Superior temporal gyrus (tissue), 1 donor: ENCODE data around the gene JMJD8.

Experiments used
- DNase-seq: peaks from one replicate; pipeline ENCODE4 v3.0.0-alpha.2; 2016; ENCODE audit errors: extremely low spot score

JMJD8 gene

DNA sequence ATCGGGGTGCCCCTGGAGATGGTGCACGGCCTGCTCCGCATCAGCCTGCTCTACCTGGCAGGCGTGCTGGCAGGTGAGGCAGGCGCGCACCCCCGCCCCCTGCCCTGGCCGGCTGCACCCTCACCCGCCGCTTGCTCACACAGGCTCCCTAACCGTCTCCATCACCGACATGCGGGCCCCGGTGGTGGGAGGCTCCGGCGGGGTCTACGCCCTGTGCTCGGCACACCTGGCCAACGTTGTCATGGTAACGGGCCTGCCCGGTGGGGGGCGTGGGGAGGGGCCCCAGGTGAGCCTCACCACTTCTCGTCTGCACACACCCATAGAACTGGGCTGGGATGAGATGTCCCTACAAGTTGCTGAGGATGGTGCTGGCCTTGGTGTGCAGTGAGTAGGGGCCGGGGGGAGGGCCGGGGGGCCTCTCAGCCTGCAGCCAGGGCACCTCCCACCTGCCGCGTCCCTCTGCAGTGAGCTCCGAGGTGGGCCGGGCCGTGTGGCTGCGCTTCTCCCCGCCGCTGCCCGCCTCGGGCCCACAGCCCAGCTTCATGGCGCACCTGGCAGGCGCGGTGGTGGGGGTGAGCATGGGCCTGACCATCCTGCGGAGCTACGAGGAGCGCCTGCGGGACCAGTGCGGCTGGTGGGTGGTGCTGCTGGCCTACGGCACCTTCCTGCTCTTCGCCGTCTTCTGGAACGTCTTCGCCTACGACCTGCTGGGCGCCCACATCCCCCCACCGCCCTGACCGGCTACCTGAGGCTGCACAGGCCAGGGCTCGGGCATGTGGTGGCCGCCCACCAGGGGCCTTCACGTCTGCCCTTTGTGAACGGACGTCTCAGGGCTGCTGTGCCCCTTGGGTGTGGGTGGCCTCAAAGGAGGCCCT lies 6.6 kb downstream of the JMJD8 start:
- no peak for DNase-seq

DNA sequence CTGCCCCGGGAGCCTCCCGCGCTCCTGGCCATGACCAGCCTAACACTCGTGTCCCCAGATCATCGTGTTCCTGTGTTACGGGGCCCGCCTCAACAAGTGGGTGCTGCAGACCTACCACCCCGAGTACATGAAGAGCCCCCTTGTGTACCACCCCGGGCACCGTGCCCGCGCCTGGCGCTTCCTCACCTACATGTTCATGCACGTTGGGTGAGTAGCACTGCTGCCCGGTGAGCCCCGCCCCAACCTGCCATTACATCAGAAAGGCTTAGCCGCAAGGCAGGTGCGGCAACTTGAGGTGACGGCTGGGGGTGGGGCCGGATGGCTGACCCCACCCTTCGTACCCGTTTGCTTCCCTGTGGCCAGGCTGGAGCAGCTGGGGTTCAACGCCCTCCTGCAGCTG lies 7.2 kb downstream of the JMJD8 start:
- no peak for DNase-seq

DNA sequence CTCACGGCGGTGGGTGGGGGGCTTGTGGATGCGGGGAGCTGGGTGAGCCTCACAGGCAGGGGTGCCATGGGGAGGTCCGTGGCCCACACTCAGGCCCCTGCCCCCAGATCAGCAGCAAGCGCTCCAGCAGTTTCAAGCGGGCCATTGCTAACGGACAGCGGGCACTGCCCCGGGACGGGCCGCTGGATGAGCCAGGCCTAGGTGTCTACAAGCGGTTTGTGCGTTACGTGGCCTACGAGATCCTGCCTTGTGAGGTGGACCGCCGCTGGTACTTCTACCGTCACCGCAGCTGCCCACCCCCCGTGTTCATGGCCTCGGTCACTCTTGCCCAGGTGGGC lies 7.6 kb downstream of the JMJD8 start:
- no peak for DNase-seq

DNA sequence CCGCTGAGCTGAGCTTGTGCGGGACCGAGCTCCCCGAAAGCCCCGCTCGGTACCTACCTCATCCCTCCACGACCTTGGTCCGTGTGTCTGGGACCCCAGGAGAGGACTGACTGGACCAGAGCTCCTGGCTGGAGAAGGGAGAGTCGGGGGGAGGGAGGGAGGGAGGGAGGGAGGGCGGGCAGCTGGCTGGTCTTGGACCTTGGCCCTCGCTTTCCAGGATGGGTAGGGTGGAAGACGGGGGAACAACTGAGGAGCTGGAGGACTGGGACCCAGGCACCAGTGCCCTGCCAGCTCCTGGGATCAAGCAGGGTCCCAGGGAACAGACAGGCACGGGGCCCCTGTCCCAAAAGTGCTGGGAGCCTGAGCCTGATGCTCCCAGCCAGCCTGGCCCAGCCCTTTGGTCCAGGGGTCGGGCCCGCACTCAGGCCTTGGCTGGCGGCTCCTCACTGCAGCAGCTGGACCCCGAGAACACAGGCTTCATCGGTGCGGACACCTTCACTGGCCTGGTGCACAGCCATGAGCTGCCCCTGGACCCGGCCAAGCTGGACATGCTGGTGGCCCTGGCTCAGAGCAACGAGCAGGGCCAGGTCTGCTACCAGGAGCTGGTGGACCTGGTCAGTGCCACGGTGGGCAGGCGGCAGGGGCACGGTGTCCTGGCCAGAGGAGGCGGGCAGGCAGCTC lies 8.1 kb downstream of the JMJD8 start:
- no peak for DNase-seq

DNA sequence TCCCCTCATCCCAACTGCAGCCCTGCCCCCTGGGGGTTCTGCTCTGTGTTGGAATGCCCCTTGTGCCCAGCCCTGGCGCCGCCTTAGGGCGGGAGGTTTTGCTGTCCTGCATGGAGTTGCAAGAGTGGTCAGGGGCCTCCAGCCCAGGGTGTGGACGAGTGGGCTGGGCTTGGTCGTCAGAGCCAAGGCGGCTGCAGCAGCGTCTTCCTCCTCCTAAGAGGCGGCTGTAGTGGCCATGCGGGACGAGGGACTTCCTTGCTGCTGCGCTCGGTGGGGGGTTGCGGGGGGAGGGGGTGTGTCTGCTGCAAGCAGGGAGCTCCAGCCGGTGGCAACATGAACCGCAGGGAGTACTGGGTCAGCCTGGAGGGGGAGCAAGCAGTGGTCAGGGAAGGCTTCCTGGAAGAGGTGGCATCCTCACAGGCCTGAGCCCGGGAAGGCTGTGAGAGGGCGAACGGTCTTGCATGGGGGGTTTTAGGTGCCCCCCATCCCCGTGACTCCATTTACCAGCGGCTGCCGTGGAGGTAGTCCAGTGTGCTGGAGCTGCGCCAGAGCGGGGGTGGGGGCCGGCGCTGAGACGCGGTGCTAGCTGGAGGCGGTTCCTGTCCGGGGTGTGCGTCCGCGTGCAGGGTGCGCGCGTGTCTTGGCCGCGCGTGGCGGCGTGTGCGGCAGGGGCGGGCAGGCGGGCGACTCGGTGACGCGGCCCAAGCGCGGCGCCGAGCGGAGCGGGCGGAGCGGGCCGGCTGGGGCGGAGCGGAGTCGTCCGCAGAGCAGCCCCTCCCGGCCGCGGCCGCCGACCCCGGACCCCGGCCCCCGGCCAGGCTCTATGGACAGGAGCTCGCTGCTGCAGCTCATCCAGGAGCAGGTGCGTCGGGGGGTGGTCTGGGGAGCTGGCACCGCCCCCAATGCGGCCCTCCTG lies 8.9 kb downstream of the JMJD8 start, which contains the start of gene RHBDL1:
Gene RHBDL1, plus strand, starts transcription at position 704 of the 916 bp plus-strand sequence. Its CDS starts 120 bp downstream, at position 824.
- DNase-seq, result no peak

DNA sequence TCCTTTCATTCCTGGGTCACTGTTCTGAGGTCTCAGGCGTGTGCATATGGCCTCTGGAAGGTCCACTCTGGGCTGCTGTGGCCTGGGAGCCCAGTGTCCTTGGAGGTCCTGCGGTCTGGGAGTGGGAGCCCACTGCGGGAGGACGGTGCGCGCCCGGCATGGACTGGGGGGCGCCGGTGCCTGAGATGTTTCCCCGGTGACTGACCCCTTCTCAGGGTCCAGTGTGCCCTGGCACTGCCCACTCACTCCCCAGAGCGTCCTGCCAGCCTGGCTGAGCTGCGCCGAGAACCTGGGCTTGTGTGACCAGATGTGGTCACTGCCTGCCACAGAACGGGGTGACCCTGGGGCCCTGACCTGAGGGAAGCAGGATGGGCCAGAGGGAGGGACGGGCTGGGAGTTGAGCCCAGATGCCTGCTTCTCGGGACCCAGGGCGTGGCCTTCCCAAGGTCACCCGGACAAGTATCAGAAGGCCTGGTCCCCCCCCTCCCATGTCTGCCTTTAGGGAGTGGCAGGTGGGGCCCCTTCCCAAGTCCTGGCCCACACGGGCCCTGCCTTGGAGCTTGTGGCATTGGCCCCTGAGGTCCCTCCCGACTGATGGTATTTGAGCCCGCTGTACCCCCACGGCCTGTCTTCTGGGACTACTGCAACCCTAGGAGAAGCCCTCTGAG lies 9.8 kb downstream of the JMJD8 start:
- no peak for DNase-seq

DNA sequence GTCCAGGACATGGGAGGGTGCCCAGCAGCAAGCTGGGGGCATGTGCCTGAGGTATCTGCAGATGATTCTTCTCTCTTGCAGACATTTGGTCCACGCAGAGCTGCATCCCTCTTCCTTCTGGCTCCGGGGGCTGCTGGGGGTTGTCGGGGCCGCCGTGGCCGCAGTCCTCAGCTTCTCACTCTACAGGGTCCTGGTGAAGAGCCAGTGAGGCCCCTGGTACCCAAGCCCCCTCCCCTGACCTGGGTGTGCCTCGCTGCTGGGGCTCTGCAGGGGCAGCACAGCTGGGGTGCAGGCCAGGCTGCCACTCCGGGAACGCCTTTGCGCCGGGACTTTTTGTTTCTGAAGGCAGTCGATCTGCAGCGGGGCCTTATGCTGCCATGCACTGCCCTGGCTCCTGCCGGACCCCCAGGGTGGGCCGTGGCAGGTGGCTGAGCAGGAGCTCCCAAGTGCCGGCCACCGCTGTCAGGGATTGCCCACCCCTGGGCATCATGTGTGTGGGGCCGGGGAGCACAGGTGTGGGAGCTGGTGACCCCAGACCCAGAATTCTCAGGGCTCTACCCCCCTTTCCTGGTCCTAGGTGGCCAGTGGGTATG lies 10.6 kb downstream of the JMJD8 start:
- DNase-seq, result no peak

DNA sequence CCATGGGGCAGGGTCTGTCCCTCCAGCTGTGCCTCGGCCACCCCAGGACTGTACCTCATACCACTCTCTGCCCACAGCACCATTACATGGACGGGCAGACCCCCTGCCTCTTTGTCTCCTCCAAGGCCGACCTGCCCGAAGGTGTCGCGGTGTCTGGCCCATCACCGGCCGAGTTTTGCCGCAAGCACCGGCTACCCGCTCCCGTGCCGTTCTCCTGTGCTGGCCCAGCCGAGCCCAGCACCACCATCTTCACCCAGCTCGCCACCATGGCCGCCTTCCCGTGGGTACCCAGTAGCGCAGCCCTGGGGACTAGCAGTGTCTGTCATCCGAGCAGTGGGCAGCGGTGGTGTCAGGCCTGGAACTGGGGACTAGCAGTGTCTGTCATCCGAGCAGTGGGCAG lies 11.3 kb downstream of the JMJD8 start:
- DNase-seq, result no peak

DNA sequence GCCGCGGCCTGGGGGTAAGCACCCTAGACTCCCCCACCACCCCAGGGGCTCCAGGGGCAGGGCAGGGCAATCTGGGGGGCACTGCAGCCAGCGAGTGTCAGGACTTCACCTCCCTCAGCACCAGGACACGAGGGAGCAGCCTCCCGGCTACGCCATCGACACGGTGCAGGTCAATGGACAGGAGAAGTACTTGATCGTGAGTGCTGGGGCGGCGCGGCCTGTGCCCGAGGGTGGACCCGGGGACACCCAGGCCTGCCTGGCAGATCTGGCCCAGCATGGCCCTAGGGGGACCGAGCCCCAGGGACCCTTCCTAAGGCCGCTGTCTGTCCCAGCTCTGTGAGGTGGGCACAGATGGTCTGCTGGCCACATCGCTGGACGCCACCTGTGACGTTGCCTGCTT lies 11.8 kb downstream of the JMJD8 start:
- no peak for DNase-seq

DNA sequence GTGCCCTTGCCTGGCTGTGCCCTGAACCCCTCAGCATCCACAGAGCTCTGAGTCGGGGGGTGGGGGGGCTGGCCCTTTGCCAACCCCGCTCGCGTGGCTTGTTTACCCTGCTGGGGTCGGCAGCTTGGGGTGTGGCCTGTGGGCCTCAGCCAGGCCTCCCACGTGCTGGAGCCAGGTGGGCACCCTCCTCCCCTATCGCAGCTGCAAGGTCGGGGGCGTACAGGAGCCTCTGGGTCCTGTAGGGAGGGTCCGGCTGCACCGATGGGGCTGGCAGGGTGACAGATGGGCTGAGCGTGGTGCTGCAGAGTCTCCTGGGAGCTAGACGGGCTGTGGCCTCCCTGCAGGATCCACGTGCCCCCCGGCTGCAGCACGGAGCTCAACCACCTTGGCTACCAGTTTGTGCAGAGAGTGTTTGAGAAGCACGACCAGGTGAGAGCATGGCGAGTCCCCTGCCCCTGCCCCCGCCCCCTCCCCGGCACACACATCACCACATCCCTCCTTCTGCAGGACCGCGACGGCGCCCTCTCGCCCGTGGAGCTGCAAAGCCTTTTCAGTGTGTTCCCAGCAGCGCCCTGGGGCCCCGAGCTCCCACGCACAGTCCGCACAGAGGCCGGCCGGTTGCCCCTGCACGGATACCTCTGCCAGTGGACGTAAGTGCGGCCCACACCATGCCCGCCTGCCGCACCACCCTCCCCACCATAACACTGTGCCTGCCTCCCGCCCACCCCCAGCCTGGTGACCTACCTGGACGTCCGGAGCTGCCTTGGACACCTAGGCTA lies 12.6 kb downstream of the JMJD8 start:
- DNase-seq, result no peak

DNA sequence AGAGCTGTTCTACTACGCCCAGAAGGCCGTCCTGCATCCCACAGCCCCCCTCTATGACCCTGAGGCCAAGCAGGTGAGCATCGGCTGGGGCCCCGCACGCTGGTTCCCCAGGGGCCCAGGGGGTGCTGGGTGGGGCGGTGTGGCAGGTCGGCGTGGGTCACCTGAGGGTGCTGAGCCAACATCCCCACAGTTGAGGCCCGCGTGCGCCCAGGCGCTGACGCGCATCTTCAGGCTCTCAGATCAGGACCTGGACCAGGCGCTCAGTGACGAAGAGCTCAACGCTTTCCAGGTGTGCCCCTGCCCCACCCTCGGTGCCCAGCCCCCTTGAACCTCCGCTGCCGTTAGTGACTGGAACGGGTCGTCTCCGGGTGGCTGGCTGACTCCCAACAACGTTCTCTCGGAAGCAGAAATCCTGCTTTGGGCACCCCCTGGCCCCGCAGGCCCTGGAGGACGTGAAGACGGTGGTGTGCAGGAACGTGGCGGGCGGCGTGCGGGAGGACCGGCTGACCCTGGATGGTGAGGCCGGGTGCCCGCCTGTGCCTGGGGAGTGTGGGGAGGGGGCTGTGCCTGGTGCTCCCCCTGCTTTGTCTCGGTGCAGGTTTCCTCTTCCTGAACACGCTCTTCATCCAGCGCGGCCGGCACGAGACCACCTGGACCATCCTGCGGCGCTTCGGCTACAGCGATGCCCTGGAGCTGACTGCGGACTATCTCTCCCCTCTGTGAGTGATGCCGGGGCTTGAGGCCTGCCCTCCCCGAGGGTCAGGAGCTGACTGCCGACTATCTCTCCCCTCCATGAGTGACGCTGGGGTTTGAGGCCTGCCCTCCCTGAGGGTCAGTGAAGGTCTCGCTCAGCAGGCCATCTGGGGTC lies 13.4 kb downstream of the JMJD8 start:
- DNase-seq, result no peak

DNA sequence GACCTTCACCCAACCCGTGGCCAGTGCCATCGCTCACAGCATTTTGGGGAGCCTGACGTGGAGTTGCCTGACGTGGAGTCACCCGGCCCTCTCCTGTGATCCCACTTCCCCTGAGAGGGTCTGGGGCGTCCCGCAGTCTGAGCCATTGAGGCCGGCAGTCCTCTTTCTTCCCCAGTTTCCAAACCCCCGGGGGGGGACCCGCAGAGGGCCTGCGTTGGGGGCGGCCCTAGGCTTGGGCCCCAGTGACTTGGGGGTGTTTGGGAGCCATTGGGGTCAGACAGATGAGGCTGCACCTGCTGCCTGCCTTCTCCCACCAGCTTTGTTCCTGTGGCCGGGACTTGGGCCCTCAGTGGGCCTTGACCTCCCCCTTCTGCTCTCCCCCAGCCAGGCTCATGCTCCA lies 14.5 kb downstream of the JMJD8 start:
- no peak for DNase-seq

DNA sequence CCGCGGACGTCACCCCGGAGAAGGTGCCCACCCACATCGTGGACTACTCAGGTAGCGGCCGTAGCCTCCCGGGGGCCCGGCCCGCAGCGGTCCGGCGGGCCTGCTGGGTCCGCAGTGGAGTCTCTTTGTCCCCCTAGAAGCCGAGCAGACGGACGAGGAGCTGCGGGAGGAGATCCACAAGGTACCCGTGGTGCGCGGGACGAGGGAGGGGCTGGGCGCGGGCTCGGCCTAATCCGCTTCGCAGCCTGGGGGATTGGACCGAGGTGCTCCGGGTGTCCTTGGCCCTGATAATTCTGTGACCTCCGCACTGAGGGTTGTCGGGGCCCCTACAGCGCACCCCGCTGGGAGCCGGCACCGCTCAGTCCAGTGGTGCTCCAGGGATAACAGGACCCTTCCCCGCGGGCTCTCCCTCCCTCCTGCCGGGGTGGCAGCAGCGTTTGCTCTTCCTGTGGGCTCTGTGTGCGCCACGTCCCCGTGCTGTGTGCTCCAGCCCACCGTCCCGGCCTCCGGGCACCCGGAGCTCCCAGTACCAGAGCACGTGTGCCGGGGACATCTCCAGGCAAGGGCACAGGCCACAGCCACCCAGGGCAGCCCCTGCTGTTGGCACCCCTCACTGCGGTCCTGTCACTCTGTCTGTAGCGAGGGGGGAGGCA lies 15.5 kb downstream of the JMJD8 start:
- DNase-seq, result no peak

DNA sequence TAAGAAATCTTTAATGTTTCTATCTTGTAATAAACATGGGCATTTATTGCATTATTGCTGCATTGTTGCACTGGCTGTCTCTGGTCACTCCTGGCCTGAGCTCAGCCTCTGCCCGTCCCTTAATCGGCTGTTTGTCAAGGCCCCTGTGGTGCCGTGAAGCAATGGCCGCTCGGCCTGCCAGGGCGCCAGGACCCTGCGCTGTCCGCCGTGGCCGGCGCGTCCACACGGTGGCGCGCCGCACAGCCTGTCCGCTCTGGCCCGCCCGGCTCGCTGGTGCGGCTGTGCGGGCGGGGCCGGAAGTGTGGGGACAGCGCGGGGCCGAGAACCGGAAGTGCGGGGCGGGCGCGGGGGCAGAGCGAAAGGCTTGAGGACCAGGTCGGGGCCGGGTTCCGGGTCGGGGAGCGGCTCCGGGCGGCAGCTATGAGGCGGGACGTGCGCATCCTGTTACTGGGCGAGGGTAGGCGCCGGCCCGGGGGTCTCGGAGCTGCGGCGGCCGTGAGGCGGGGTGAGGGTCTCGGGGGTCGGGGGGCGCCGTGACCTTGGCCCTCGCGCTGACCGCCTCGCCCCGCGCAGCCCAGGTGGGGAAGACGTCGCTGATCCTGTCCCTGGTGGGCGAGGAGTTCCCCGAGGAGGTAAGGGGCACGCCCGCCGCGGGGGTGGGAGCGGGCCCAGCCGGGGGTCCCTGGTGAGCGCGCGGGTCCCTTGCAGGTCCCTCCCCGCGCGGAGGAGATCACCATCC lies 16.2 kb downstream of the JMJD8 start, which contains the start of gene RHOT2:
Gene RHOT2, plus strand, starts transcription at position 353 of the 739 bp plus-strand sequence. Its CDS starts 68 bp downstream, at position 421.
- peak; percentile 93 for DNase-seq

DNA sequence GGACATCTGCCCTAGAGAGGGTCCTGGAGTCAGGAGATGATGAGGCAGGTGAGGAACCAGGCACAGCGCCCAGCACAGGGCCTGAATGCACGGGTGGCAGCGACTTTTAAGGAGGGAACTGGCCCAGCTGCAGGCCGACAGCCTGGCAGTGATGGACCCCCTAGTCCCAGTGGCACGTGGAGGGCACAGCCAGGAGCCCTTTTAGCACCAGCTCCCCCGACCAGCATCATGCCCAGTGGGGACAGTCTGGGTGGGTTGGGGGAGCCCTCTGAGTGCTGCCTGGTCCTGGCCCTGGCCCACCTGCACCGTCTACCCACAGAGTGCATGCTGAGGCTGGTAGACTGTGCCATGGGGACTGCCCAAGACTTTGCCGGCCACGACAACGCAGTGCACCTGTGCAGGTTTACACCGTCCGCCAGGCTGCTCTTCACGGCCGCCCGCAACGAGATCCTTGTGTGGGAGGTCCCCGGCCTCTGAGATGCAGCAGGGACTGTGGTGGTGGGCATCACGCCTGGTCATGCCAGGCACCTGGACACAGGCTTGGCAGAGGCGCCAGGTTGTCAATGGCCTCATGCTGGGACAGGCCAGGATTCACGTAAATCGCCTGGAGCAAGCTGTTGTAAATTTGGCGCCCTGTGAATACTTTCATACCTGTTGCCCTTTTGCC lies 16.9 kb downstream of the JMJD8 start:
- DNase-seq, result no peak

DNA sequence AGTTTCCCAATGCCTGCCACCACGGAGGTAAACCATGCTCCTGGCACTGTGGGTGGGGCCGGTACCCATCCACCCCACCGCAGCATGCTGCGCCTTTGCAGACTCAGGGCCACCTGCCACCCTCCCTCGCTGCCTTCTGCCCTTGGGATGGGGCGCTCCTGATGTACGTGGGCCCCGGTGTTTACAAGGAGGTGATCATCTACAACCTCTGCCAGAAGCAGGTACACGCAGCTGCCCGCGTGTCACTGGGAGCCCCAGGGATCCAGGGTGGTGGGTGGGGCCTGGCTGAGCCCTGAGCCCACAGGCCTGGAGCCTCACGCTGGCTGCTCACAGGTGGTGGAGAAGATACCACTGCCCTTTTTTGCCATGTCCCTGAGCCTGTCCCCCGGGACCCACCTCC lies 17.6 kb downstream of the JMJD8 start:
- no peak for DNase-seq

DNA sequence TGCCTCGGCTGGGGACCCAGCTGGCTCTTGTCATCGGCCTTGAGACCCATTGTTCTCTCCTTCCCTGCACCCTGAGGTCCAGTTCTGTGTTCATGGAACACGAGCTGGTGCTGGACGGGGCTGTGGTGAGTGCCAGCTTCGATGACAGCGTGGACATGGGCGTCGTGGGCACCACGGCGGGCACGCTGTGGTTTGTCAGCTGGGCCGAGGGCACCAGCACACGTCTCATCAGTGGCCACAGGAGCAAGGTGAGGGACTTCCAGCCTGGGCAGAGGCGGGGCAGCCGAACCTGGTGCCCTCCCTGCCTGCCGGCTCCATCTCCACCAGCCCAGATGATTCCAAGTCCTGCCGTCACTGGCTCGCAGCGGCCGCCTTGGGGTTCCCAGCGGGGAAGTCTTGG lies 21.5 kb downstream of the JMJD8 start:
- no peak for DNase-seq

DNA sequence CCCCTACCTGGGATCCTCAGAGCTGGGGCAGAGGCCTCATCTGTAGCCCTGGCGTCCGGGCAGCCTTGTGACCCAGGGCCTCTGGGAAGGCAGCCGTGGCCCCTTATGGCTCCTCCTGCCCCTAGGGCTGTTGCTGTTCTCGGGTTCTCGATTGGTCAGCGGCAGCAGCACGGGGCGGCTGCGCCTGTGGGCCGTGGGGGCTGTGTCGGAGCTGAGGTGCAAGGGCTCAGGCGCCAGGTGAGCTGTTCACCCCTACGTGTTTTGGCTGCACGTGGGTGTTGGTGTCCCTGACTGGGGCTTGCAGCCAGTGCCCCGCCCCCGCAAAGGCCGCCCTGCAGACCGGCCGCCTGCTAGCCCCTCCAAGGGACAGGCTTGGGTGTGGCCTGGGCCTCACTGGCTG lies 22.0 kb downstream of the JMJD8 start:
- no peak for DNase-seq
